ENCODE measurements around the gene DZIP1L.

Gene DZIP1L

GRCh38 chr3:138054057-138054456 lies 61.4 kb downstream of the DZIP1L start:
- in situ Hi-C loops (cut with HindIII; ENCODE audit: low pct_unique_long_range_greater_than_20kb, low sequenced_read_pairs), result no loop called here
- DNase-seq (ENCODE audit: low read depth in 1 of 2, low spot score in 1 of 2), result no peak
- TF ChIP-seq JUND (IDR thresholded peaks at IDR 0.05; ENCODE audit: low read depth), result no peak

- peak; percentile 37 to 70 for DNase-seq (ENCODE audit: low read depth in 1 of 2, low spot score in 1 of 2)
- in situ Hi-C loops (cut with HindIII; ENCODE audit: low pct_unique_long_range_greater_than_20kb, low sequenced_read_pairs), result no loop called here
- TF ChIP-seq JUND (IDR thresholded peaks at IDR 0.05; ENCODE audit: low read depth), result no peak
These were observed 63.2 kb downstream of the DZIP1L start for GRCh38 chr3:138051947-138052802.

- in situ Hi-C loops (cut with HindIII; ENCODE audit: low pct_unique_long_range_greater_than_20kb, low sequenced_read_pairs), result no loop called here
- no peak for DNase-seq (ENCODE audit: low read depth in 1 of 2, low spot score in 1 of 2)
- no peak for TF ChIP-seq JUND (IDR thresholded peaks at IDR 0.05; ENCODE audit: low read depth)
These were observed 66.1 kb downstream of the DZIP1L start for GRCh38 chr3:138049157-138049919.

GRCh38 chr3:138047596-138048158 lies 67.7 kb downstream of the DZIP1L start:
- in situ Hi-C loops (cut with HindIII; ENCODE audit: low pct_unique_long_range_greater_than_20kb, low sequenced_read_pairs), result no loop called here
- no peak for TF ChIP-seq JUND (IDR thresholded peaks at IDR 0.05; ENCODE audit: low read depth)
- no peak for DNase-seq (ENCODE audit: low read depth in 1 of 2, low spot score in 1 of 2)

GRCh38 chr3:138046955-138047354 lies 68.5 kb downstream of the DZIP1L start:
- DNase-seq (ENCODE audit: low read depth in 1 of 2, low spot score in 1 of 2), result no peak
- in situ Hi-C loops (cut with HindIII; ENCODE audit: low pct_unique_long_range_greater_than_20kb, low sequenced_read_pairs), result no loop called here
- no peak for TF ChIP-seq JUND (IDR thresholded peaks at IDR 0.05; ENCODE audit: low read depth)

GRCh38 chr3:138046085-138046484 lies 69.3 kb downstream of the DZIP1L start:
- no peak for DNase-seq (ENCODE audit: low read depth in 1 of 2, low spot score in 1 of 2)
- no peak for TF ChIP-seq JUND (IDR thresholded peaks at IDR 0.05; ENCODE audit: low read depth)
- in situ Hi-C loops (cut with HindIII; ENCODE audit: low pct_unique_long_range_greater_than_20kb, low sequenced_read_pairs), result no loop called here

- no peak for TF ChIP-seq JUND (IDR thresholded peaks at IDR 0.05; ENCODE audit: low read depth)
- in situ Hi-C loops (cut with HindIII; ENCODE audit: low pct_unique_long_range_greater_than_20kb, low sequenced_read_pairs), result no loop called here
- no peak for DNase-seq (ENCODE audit: low read depth in 1 of 2, low spot score in 1 of 2)
These were observed 72.0 kb downstream of the DZIP1L start for GRCh38 chr3:138043266-138044029.

- no peak for DNase-seq (ENCODE audit: low read depth in 1 of 2, low spot score in 1 of 2)
- no peak for TF ChIP-seq JUND (IDR thresholded peaks at IDR 0.05; ENCODE audit: low read depth)
- in situ Hi-C loops (cut with HindIII; ENCODE audit: low pct_unique_long_range_greater_than_20kb, low sequenced_read_pairs), result no loop called here
These were observed 73.4 kb downstream of the DZIP1L start for GRCh38 chr3:138042043-138042442.

- in situ Hi-C loops (cut with HindIII; ENCODE audit: low pct_unique_long_range_greater_than_20kb, low sequenced_read_pairs), result no loop called here
- peak in 1 of 2 experiments; percentile 14 for DNase-seq (ENCODE audit: low read depth in 1 of 2, low spot score in 1 of 2)
- TF ChIP-seq JUND (IDR thresholded peaks at IDR 0.05; ENCODE audit: low read depth), result no peak
These were observed 76.5 kb downstream of the DZIP1L start for GRCh38 chr3:138038725-138039462.

GRCh38 chr3:138036572-138036971 lies 78.8 kb downstream of the DZIP1L start:
- DNase-seq (ENCODE audit: low read depth in 1 of 2, low spot score in 1 of 2), result no peak
- in situ Hi-C loops (cut with HindIII; ENCODE audit: low pct_unique_long_range_greater_than_20kb, low sequenced_read_pairs), result no loop called here
- TF ChIP-seq JUND (IDR thresholded peaks at IDR 0.05; ENCODE audit: low read depth), result no peak

- in situ Hi-C loops (cut with HindIII; ENCODE audit: low pct_unique_long_range_greater_than_20kb, low sequenced_read_pairs), result no loop called here
- no peak for DNase-seq (ENCODE audit: low read depth in 1 of 2, low spot score in 1 of 2)
- TF ChIP-seq JUND (IDR thresholded peaks at IDR 0.05; ENCODE audit: low read depth), result no peak
These were observed 80.5 kb downstream of the DZIP1L start for GRCh38 chr3:138034918-138035317.
